ENCODE data around the gene RWDD2A. TPM values are rescaled to one million over a fixed set of nuclear protein-coding genes. Genes with fewer than 3 reads are reported as not detected.

RWDD2A gene
- polyA plus RNA-seq, 1 experiment: 4.4 TPM

DNA sequence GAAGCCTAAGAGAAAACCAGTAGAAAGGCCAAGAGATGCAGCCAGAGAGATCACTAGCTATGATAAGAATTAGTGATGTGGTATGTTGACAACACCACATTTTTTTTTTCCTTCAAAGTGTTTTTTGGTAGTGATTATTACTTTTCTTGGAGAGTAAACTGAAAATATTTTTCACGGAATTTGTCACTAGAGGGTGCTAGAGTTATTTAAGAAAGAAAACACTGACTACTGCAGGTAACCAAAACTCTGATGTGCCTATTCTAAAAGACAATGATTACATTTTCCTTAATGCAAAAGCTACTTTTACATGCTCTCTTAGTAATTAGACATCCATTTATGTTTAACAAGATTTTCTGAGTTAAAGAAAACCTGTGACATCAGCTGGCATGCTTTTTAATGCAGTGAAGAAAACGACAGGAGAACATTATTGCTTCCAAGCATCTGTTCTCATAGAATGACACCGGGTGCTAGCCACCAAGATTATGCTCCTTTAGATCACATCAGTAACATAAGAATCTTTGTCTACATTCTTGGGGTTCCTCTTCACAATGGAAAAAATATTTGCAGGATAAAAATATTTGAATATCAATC lies 28.8 kb downstream of the RWDD2A start:
- ChIA-PET POLR2A (no interaction called here), CTCF (interaction anchor here (0.6 to 12.0 kb wide), 25 partner anchors 11 to 1477 kb away, joined by 3 to 302 read pairs (median 4); partner anchors contain the start of genes DOP1A, PRSS35 and UBE3D)
- no peak overlapping the region for H3K4me3 ChIP-seq (ENCODE audit: low read depth, low read length)
- TF ChIP-seq, protein P1, sequence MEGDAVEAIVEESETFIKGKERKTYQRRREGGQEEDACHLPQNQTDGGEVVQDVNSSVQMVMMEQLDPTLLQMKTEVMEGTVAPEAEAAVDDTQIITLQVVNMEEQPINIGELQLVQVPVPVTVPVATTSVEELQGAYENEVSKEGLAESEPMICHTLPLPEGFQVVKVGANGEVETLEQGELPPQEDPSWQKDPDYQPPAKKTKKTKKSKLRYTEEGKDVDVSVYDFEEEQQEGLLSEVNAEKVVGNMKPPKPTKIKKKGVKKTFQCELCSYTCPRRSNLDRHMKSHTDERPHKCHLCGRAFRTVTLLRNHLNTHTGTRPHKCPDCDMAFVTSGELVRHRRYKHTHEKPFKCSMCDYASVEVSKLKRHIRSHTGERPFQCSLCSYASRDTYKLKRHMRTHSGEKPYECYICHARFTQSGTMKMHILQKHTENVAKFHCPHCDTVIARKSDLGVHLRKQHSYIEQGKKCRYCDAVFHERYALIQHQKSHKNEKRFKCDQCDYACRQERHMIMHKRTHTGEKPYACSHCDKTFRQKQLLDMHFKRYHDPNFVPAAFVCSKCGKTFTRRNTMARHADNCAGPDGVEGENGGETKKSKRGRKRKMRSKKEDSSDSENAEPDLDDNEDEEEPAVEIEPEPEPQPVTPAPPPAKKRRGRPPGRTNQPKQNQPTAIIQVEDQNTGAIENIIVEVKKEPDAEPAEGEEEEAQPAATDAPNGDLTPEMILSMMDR (IDR thresholded peaks at IDR 0.05; ENCODE audit: insufficient read depth, low read depth, low read length): peak; percentile 46
- no peak for DNase-seq (ENCODE audit: low read depth)
- H3K27me3 ChIP-seq (ENCODE audit: control insufficient read depth, insufficient read depth, low read length): no peaks in the 10 kb centered on the region
- H3K36me3 ChIP-seq (ENCODE audit: control insufficient read depth, insufficient read depth, low read length): 0 out of 2 replicates have a peak, but pooled peaks cover 1% of the 10 kb centered on the region

DNA sequence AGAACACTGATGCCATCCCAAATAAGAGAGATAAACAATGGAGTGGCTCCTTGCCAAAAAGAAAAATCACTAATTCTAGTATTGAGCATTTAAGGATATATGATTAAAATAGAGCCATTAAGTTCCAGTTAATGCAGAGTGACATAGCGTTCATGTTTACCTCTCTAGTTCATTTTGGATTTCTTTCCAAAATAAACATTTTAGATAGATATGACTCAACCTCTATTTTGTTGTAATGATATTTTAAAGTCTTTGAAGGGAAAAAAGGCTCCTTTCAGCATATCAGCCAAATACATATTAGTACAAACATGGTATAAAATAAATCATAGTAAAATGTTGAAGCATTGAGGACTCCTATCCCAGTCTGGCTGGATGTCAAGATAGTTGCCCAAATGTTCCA lies 33.4 kb downstream of the RWDD2A start:
- no peaks in the 10 kb centered on the region for H3K36me3 ChIP-seq (ENCODE audit: control insufficient read depth, insufficient read depth, low read length)
- POLR2A ChIA-PET: no interaction called here
- CTCF ChIA-PET: interaction anchor here (1.6 kb wide), 1 partner anchor 286 kb away, joined by 6 read pairs; the partner anchor contains the start of gene PRSS35
- TF ChIP-seq, protein P1 (IDR thresholded peaks at IDR 0.05; ENCODE audit: insufficient read depth, low read depth, low read length): no peak
- no peak for DNase-seq (ENCODE audit: low read depth)
- H3K27me3 ChIP-seq (ENCODE audit: control insufficient read depth, insufficient read depth, low read length): no peaks in the 10 kb centered on the region
- H3K4me3 ChIP-seq (ENCODE audit: low read depth, low read length): no peak overlapping the region

DNA sequence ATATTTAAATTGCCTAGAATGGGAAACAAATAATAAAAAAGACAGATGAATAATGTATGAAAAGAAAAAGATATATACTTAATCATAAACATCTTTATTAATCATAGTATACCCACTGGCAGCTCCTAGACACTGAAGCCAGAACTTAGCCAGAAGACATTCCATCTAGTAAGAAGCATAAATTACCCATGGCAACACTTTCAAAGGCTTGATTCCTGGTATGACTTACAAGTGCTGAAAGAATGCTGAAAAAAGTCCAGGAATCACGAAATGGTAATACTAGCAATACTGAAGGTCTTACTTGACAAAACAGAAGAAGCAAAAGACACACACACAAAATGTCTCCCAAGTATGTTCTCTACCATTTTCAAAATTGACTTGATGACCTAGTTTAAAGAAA lies 38.0 kb downstream of the RWDD2A start:
- peak; percentile 32 for DNase-seq (ENCODE audit: low read depth)
- ChIA-PET CTCF (interaction anchor here (0.6 to 3.5 kb wide), 6 partner anchors 8 to 283 kb away, joined by 3 to 18 read pairs (median 4); partner anchors contain the start of genes DOP1A, PRSS35 and UBE3D), POLR2A (no interaction called here)
- TF ChIP-seq, protein P1 (IDR thresholded peaks at IDR 0.05; ENCODE audit: insufficient read depth, low read depth, low read length): no peak
- Histone ChIP-seq H3K4me3 (ENCODE audit: low read depth, low read length) (no peak overlapping the region), H3K27me3 (ENCODE audit: control insufficient read depth, insufficient read depth, low read length) (no peaks in the 10 kb centered on the region), H3K36me3 (ENCODE audit: control insufficient read depth, insufficient read depth, low read length) (no peaks in the 10 kb centered on the region)

DNA sequence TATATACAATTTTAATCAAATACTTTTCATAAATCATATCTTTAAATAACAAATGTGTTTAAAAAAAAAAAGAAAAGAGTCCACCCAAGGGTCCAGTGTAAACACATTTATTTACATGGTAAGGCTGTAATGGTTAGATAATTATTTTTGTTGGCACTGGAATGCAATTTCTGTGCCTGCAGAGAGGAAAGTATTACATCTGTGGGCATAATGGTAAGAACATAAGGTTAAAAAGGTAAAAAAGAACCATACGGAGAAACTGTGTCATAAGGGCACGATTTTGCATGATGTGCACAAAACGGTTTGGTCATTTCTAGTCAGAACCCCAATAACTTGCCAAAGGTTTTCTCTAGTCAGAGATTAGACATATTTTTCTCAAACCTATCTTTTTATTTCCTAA lies 54.3 kb downstream of the RWDD2A start:
- POLR2A ChIA-PET: no interaction called here
- DNase-seq (ENCODE audit: low read depth): no peak
- Histone ChIP-seq H3K4me3 (ENCODE audit: low read depth, low read length) (no peak overlapping the region), H3K27me3 (ENCODE audit: control insufficient read depth, insufficient read depth, low read length) (no peaks in the 10 kb centered on the region), H3K36me3 (ENCODE audit: control insufficient read depth, insufficient read depth, low read length) (no peaks in the 10 kb centered on the region)
- TF ChIP-seq, protein P1 (IDR thresholded peaks at IDR 0.05; ENCODE audit: insufficient read depth, low read depth, low read length): no peak
- CTCF ChIA-PET: no interaction called here

Other genes starting within 250 kb of the RWDD2A start
- gene UBE3D, start 127.5 kb upstream of the RWDD2A start, polyA plus RNA-seq (2011; rRNA removed): 2.1 and 2.5 TPM in 2 replicates
- gene DOP1A, start 125.7 kb upstream of the RWDD2A start, polyA plus RNA-seq (2011; rRNA removed): 4.7 and 11.5 TPM in 2 replicates
- 74.4 and 96.5 TPM in 2 replicates for gene PGM3, start 92 bp upstream of the RWDD2A start, polyA plus RNA-seq (2011; rRNA removed)
- gene ME1, start 237.7 kb downstream of the RWDD2A start, polyA plus RNA-seq (2011; rRNA removed): 5.5 and 11.3 TPM in 2 replicates

Measured in BJ (cell line).